Breast epithelium (tissue), 4 donors: ENCODE measurements around the gene CD24. TPM values are rescaled to one million over a fixed set of nuclear protein-coding genes. Genes with fewer than 3 reads are reported as not detected.
A peak's percentile ranks its signal among the peaks of the same experiment; 100 is the strongest.
"Not testable (repeated sequence)": the region's sequence is repeated elsewhere in the genome, so short reads cannot be mapped to it uniquely, and the experiment has no call there.

Experiments used
- DNase-seq, 2 donors: peaks; one replicate each; pipeline ENCODE4 v3.0.0-alpha.2; 2019; ENCODE audit warnings: low spot score in 2 of 2
- H3K27ac ChIP-seq, 2 donors: fragments of 200-600 bp; sonication (generic) in 1 of 2; one replicate each; pipeline ENCODE4 v1.5.1; 2016 to 2019; ENCODE audit warnings: mild to moderate bottlenecking in 1 of 2
- H3K27me3 ChIP-seq, 2 donors: fragments of 200-600 bp; sonication (generic) in 1 of 2; one replicate each; pipeline versions ENCODE4 v1.5.1 to v1.6.0; 2017 to 2019; ENCODE audit warnings: control low read depth in 1 of 2, mild to moderate bottlenecking in 1 of 2
- H3K36me3 ChIP-seq: fragments of 200-600 bp; one replicate; pipeline ENCODE4 v1.5.1; 2019
- H3K4me1 ChIP-seq, 2 donors: fragments of 200-600 bp; sonication (generic); one replicate each; pipeline ENCODE4 v1.5.1; 2016 to 2019; ENCODE audit warnings: control low read depth in 1 of 2
- H3K4me3 ChIP-seq, 3 donors: fragments of 200-600 bp; sonication (generic); 1 replicate in 2 of 3; 2 replicates in 1 of 3; pipeline ENCODE4 v1.5.1; 2016 to 2019; ENCODE audit warnings: mild to moderate bottlenecking in 3 of 3, moderate library complexity in 2 of 3
- H3K9me3 ChIP-seq, 2 donors: fragments of 200-600 bp; sonication (generic) in 1 of 2; one replicate each; pipeline ENCODE4 v1.5.1; 2016 to 2019; ENCODE audit warnings: control low read depth in 1 of 2
- POLR2A ChIP-seq: fragments of 450-650 bp; IDR thresholded peaks from one replicate; pipeline ENCODE4 v1.6.1; 2016; ENCODE audit warnings: antibody characterized with exemption, mild to moderate bottlenecking, moderate library complexity
- POLR2AphosphoS5 ChIP-seq, 3 donors: sonication (generic); formaldehyde crosslinking; IDR thresholded peaks; one replicate each; pipeline ENCODE4 v1.6.1; 2017; ENCODE audit warnings: antibody characterized with exemption in 3 of 3
- intact Hi-C: fragments of 100-400 bp; cut with DNase I; formaldehyde crosslinking; loops from one replicate; pipeline ENCODE4 v1.15.1; 2023; ENCODE audit warnings: low total_unique reads
- total RNA-seq, 3 donors: library from RNA; depleted of rRNA; stranded (reverse); fragments of >200 nt; gene quantifications; one replicate each; pipeline ENCODE4 v1.1.0, GENCODE V29; 2016
- TF ChIP-seq, protein P1 (sequence below), 3 donors: fragments of 450-650 bp; IDR thresholded peaks; one replicate each; pipeline ENCODE4 v1.5.1; 2016 to 2017; ENCODE audit warnings: antibody characterized with exemption in 3 of 3, mild to moderate bottlenecking in 3 of 3, moderate library complexity in 3 of 3

CD24 gene
- total RNA-seq, 3 donors from 2014 or later, result 16.8 to 470 (median 201) TPM

GRCh38 chr6:107009499-107009898, 35.0 kb upstream of the CD24 start:
- TF ChIP-seq POLR2A (no peak), POLR2AphosphoS5 (IDR thresholded peaks at IDR 0.05) (no peak)
- TF ChIP-seq, protein P1, sequence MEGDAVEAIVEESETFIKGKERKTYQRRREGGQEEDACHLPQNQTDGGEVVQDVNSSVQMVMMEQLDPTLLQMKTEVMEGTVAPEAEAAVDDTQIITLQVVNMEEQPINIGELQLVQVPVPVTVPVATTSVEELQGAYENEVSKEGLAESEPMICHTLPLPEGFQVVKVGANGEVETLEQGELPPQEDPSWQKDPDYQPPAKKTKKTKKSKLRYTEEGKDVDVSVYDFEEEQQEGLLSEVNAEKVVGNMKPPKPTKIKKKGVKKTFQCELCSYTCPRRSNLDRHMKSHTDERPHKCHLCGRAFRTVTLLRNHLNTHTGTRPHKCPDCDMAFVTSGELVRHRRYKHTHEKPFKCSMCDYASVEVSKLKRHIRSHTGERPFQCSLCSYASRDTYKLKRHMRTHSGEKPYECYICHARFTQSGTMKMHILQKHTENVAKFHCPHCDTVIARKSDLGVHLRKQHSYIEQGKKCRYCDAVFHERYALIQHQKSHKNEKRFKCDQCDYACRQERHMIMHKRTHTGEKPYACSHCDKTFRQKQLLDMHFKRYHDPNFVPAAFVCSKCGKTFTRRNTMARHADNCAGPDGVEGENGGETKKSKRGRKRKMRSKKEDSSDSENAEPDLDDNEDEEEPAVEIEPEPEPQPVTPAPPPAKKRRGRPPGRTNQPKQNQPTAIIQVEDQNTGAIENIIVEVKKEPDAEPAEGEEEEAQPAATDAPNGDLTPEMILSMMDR (IDR thresholded peaks at IDR 0.05), result no peak
- Histone ChIP-seq H3K4me3 (no peak overlapping the region), H3K9me3 (no peaks in the 10 kb centered on the region), H3K27me3 (no peaks in the 10 kb centered on the region), H3K36me3 (no peaks in the 10 kb centered on the region), H3K4me1 (no peaks in the 10 kb centered on the region), H3K27ac (no peak overlapping the region)
- intact Hi-C loops, result no loop called here
- DNase-seq, result no peak

DNA sequence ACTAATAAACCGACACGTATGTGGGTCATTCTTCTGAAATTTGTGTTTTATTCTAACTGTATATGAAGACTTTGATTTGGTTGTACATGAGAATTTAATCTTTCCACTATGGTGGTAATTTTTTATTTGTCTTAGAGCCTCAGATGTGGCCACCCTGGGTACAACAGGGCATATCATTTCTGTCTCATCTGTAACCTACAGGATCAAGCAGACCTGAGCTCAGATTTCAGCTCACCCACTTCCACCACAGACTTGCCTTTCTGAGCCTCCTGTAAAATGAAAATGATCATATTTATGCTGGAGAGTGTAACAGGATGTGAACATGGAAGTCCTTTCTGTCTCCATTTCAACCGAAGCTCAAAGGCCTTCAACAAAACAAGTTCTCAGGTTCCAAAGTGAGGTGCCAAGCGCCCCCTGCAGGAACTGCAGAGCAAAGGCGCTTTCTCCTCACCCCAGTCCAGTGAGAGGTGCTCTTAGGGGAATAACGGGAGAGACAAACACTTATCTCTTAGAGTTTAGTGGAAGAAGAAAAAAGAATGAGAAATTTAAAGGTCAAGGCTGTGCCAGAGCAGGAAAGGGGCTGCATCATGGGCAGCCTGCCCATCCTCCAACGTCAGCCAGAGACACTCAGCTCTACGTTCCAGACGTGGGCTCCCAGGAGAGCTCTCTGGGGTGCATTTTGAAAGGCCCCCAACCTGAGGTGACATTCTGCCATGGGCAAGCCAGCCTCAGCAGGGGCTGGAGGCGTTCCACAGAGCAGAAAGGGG, 23.0 kb upstream of the CD24 start:
- intact Hi-C loops, result loop anchor here (10.0 kb wide), 1 partner anchor 653 kb away; no protein-coding TSS in a partner anchor
- no peaks in the 10 kb centered on the region for H3K4me1 ChIP-seq
- DNase-seq, result peak in 1 of 2 donors; percentile 56
- H3K9me3 ChIP-seq, result no peaks in the 10 kb centered on the region
- no peaks in the 10 kb centered on the region for H3K36me3 ChIP-seq
- no peak for TF ChIP-seq POLR2AphosphoS5 (IDR thresholded peaks at IDR 0.05)
- TF ChIP-seq, protein P1 (IDR thresholded peaks at IDR 0.05), result peak in 2 of 3 donors; percentile 39 to 41
- no peak overlapping the region for H3K27ac ChIP-seq
- H3K4me3 ChIP-seq, result no peak overlapping the region
- H3K27me3 ChIP-seq, result no peaks in the 10 kb centered on the region

DNA sequence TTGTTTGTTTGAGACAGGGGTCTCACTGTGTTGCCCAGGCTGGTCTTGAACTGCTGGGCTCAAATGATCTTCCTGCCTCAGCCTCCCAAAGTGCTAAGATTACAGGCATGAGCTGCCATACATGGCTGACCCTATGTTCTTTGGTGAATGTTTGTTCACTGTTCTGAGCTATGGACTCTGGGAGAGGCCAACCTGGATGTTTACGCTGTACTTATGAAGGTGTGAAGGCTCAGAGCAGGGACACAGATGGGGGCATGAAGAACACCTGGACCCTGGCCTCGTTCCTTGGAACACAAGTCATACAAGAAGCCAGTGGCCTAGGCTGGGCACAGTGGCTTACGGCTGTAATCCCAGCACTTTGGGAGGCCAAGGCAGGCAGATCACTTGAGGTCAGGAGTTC, 21.1 kb upstream of the CD24 start:
- TF ChIP-seq POLR2AphosphoS5 (IDR thresholded peaks at IDR 0.05), result no peak
- no peak for TF ChIP-seq POLR2A
- TF ChIP-seq, protein P1 (IDR thresholded peaks at IDR 0.05), result no peak
- no peaks in the 10 kb centered on the region for H3K9me3 ChIP-seq
- no peak overlapping the region for H3K27ac ChIP-seq
- H3K4me1 ChIP-seq, result no peaks in the 10 kb centered on the region
- no peak overlapping the region for H3K4me3 ChIP-seq
- intact Hi-C loops, result loop anchor here (10.0 kb wide), 1 partner anchor 651 kb away; no protein-coding TSS in a partner anchor
- no peaks in the 10 kb centered on the region for H3K27me3 ChIP-seq
- DNase-seq, result no peak
- no peaks in the 10 kb centered on the region for H3K36me3 ChIP-seq

- not testable (repeated sequence) for H3K4me3 ChIP-seq, H3K36me3 ChIP-seq, H3K27ac ChIP-seq, DNase-seq, H3K9me3 ChIP-seq, H3K4me1 ChIP-seq, H3K27me3 ChIP-seq
- intact Hi-C loops, result loop anchor here (10.0 kb wide), 1 partner anchor 645 kb away; no protein-coding TSS in a partner anchor
These were observed 15.2 kb upstream of the CD24 start for GRCh38 chr6:106989737-106990136.

- no peak for DNase-seq
- Histone ChIP-seq H3K27me3 (no peaks in the 10 kb centered on the region), H3K27ac (no peak overlapping the region), H3K36me3 (no peaks in the 10 kb centered on the region), H3K4me1 (no peaks in the 10 kb centered on the region), H3K9me3 (no peaks in the 10 kb centered on the region), H3K4me3 (no peak overlapping the region)
- intact Hi-C loops, result no loop called here
- TF ChIP-seq POLR2AphosphoS5 (IDR thresholded peaks at IDR 0.05) (no peak), POLR2A (no peak)
- TF ChIP-seq, protein P1 (IDR thresholded peaks at IDR 0.05), result no peak
These were observed 14.1 kb upstream of the CD24 start for GRCh38 chr6:106988664-106989063.
